GM19023 (cell line): ENCODE data around the gene CFD.
A peak's percentile ranks its signal among the peaks of the same experiment; 100 is the strongest.
"Not testable (repeated sequence)": the region's sequence is repeated elsewhere in the genome, so short reads cannot be mapped to it uniquely, and the experiment has no call there.

ENCODE experiments used
- ATAC-seq: cut with Tn5 transposase; IDR thresholded peaks from one replicate; pipeline ENCODE4 v1.9.1; 2021; ENCODE audit warnings: mild to moderate bottlenecking, moderate library complexity; ENCODE audit not compliant: unreplicated experiment

The CFD gene

DNA sequence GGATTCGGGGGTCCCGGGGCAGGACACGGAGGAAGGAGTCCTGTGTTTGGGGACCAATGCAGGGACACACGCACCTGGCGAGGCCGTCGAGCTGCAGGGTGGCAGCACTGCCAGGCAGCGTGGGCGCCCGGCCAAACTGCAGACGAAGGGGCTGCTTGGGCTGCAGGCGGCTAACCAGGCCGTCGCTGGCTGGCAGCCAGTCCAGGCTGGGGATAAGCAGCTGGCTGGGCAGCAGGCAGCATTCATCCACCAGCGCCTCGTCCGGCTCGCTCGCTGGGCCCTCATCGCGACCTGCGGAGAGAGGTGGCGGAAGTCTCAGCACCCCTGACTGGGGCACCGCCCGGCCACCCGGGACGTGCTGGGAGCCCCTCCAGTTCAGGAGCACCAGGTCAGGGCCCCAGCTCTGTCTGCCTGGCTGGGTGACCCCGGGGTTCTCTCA, 11.5 kb downstream of the CFD start:
- ATAC-seq: no peak

DNA sequence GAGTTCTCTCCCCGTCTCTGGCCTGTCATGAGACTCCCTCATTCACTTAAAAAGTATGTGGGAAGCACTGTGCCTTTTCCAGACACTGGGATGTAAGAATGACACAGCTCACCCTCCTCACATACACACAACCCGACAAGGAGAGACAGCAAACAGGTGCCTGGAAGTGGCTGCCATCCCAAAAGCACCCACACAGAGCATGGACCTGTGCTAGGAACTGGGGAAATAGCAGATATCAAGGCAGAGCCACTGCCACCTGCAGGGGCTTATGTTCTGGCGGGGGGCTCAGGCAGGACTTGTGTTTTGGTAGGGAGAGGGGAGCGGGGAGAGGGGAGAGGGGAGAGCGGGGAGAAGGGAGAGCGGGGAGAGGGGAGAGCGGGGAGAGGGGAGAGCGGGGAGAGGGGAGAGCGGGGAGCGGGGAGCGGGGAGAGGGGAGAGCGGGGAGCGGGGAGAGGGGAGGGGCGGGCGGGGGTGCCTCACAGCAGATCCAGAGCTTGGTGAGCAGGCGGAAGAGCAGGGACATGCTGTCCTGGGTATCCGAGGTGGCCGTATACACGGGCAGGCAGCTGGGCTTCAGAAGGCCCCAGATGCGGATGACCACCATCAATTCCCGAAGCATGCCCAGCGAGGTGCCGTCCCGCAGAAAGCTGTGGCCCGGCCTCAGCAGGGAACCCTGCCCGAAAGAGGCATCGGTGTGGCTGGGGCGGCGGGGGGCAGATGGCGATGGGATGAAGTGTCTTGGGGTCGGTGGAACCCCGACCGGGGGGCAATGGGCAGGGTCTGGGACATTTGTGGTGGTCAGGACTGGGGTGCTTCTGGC, 12.2 kb downstream of the CFD start:
- ATAC-seq: no peak

GRCh38 chr19:872266-872951, 12.9 kb downstream of the CFD start:
- ATAC-seq: peak; percentile 42

DNA sequence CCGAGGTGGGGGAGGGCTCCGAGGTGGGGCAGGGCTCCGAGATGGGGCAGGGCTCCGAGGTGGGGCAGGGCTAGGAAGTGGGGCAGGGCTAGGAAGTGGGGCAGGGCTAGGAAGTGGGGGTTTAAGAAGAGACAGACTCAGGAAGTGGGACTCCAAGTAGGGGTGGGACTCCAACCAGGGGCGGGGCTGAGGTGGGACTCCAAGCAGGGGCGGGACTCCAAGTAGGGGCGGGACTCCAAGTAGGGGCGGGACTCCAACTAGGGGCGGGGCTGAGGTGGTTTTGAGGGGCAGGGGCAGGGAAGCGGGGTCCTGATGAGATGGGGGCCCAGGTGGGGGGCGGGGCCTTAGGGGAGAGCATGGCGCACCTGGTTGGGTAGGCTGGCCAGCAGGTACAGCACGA, 13.6 kb downstream of the CFD start:
- ATAC-seq: no peak

DNA sequence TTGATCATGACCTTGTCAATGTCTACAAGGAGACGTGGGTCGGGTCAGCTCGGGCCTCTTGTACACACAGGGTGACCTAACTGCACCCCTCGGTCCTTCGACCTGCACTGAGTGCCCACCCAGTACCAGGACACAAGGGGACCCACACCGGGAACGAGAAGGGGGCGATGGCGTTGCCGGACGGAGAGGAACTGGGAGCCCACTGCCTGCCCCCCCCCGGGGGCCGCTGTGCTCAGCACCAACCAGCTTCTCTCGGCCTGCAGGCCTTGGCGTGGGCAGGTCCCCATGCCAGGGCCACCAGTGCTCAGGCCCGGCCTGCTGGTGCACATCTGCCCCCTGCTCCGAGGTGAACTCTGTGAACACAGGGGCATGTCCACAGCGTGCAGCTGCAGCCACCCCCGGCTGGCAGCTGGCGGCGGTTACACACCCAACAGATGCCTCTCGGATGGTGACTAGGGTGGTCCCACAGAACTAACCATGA, 14.1 kb downstream of the CFD start:
- no peak for ATAC-seq

DNA sequence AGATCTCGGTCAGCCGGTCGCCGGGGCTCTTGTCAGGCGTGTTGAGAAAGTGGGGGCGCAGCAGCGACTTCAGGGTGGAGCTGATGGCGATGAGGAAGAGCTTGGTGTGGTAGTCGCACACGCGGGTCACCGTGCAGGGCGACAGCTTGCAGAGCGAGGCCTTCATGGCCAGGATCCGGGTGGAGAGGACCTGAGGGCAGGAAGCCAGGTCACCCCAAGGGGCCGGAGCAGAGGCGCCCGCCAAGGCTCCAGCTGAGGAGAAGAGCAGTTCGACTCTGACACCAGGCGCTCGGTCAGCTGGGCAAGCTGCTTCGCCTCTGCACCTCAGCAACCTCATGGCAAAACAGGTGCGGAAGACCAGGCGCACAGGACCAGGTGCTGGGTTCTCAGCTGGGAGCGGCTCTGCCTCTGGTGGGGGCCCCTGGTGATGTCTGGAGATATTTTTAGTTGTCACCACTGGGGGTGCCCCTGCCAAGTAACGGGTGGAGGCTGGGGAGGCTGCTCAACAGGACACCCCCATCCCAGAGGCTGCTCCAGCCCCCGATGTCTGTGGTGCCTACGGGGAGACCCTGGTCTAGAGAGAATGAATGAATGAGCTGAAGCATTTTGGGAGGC, 15.9 kb downstream of the CFD start:
- no peak for ATAC-seq

DNA sequence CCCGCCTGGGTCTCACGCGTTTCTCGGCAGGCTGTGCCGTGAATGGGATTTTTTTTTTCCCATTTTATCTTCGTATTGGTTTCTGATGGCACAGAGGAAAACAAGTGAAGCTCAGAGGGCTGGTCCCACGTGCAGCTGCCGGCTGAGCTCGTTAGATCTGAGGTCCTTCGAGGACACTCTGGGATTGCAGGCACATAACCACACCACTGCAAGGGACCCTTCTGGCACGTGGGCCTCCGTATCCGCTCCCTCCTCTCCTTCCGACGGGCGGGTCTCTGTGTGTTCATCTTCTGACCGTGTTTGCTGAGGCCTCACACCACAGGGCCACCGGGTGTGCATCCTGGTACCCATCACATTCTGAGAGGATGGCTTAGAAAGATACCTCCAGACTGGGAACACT, 16.6 kb downstream of the CFD start:
- ATAC-seq: no peak

GRCh38 chr19:876780-877314, 17.4 kb downstream of the CFD start:
- no peak for ATAC-seq

DNA sequence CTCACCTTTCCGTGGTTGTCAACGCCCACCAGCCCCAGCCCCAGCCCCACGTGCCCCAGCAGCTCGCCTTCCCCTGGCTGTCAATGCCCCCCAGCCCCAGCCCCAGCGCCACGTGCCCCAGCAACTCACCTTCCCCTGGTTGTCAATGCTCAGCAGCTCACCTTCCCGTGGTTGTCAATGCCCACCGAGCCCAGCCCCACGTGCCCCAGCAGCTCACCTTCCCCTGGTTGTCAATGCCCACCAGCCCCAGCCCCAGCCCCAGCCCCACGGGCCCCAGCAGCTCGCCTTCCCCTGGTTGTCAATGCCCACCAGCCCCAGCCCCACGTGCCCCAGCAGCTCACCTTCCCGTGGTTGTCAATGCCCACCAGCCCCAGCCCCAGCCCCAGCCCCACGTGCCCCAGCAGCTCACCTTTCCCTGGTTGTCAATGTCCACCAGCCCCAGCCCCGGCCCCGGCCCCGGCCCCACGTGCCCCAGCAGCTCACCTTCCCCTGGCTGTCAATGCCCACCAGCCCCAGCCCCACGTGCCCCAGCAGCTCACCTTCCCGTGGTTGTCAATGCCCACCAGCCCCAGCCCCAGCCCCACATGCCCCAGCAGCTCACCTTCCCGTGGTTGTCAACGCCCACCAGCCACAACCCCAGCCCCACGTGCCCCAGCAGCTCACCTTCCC, 18.7 kb downstream of the CFD start:
- ATAC-seq: not testable (repeated sequence)

DNA sequence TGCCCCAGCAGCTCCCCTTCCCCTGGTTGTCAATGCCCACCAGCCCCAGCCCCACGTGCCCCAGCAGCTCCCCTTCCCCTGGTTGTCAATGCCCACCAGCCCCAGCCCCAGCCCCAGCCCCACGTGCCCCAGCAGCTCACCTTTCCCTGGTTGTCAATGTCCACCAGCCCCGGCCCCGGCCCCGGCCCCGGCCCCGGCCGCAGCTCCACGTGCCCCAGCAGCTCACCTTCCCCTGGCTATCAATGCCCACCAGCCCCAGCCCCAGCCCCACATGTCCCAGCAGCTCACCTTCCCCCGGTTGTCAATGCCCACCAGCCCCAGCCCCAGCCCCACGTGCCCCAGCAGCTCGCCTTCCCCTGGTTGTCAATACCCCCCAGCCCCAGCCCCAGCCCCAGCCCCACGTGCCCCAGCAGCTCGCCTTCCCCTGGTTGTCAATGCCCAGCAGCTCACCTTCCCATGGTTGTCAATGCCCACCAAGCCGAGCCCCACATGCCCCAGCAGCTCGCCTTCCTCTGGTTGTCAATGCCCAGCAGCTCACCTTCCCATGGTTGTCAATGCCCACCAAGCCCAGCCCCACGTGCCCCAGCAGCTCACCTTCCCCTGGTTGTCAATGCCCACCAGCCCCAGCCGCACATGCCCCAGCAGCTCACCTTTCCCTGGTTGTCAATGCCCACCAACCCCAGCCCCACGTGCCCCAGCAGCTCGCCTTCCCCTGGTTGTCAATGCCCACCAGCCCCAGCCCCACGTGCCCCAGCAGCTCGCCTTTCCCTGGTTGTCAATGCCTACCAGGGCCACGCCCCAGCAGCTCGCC, 19.5 kb downstream of the CFD start:
- not testable (repeated sequence) for ATAC-seq

GRCh38 chr19:879711-880438, 20.4 kb downstream of the CFD start:
- ATAC-seq: no peak

DNA sequence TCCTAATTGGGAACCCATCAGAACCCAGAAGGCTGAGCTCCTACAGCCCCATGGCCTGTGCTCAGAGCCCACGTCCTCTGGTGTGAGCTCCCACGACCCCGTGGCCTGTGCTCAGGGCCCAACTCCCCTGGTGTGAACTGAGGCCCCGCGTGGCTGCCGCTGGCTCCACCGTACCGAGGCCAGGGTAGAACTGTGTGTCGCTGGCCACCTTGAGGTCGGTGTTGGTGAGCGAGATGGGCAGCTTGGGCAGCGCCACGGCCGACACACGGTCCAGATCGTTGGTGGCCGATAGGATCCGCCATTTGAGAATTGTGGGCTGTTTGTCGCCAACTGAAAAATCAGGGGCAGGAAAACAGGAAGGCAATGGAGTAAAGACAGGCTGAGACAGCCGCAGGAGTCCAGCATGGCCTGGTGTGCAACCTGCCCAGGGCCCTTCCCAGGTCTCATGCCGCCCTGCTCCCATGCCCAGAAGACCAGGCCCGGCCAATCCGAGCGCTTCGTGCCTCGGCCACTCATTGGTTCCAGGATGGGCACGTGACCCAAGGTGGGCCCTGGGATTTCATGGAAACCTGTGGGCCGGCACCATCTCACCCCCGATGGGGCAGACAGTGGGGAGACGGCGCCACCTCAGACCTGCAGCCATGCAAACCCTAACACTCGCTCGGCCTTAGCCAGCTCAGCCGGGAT, 22.1 kb downstream of the CFD start:
- no peak for ATAC-seq

GRCh38 chr19:882871-883497, 23.5 kb downstream of the CFD start:
- ATAC-seq: no peak

DNA sequence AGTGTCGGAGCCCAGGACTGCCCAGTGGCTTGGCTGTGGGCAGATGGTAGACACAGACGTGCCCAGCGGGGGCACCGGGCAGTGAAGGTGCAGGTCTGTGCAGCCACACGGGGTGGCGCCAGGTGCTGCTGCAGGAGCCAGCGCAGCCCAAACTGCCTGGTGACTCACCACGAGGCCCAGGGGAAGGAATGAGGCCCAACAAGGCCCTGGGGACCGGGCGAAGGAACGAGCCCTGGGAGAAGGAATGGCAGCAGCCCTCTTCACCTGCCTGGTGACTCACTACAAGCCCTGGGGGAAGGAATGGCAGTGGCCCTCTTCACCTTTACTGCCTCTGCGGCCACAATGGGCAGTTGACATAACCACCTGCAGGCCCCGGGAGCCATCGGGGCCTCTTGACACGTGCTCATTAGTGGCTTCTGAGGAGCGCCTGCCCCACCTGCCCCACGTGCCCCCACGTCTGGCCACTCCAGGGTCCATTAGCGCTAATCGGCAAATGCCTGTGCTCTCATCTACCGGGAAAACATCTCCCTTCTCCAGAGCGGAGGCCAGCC, 24.3 kb downstream of the CFD start:
- ATAC-seq: no peak

- no peak for ATAC-seq
Observed at GRCh38 chr19:884420-885211, 25.2 kb downstream of the CFD start.

- no peak for ATAC-seq
Observed at GRCh38 chr19:885536-886224, 26.2 kb downstream of the CFD start.

- no peak for ATAC-seq
Observed at GRCh38 chr19:887072-887471, 27.6 kb downstream of the CFD start.
